SU-DHL-6 (cell line): ENCODE measurements around the gene ITGB2.

Experiments
- EZH2phosphoT487 ChIP-seq: fragments of 200-600 bp; sonication (generic), shearing (Covaris generic); conservative IDR thresholded peaks from 2 replicates; pipeline ENCODE4 v1.6.1; 2018; ENCODE audit warnings: mild to moderate bottlenecking, antibody characterized with exemption, low read length, moderate library complexity, mixed read lengths
- TF ChIP-seq, protein P1 (sequence below): fragments of 200-600 bp; sonication (generic); IDR thresholded peaks from one replicate; pipeline ENCODE4 v1.5.1; 2017; ENCODE audit warnings: antibody characterized with exemption, mild to moderate bottlenecking, low read length, moderate library complexity; ENCODE audit not compliant: insufficient read depth, poor library complexity, severe bottlenecking

DNA sequence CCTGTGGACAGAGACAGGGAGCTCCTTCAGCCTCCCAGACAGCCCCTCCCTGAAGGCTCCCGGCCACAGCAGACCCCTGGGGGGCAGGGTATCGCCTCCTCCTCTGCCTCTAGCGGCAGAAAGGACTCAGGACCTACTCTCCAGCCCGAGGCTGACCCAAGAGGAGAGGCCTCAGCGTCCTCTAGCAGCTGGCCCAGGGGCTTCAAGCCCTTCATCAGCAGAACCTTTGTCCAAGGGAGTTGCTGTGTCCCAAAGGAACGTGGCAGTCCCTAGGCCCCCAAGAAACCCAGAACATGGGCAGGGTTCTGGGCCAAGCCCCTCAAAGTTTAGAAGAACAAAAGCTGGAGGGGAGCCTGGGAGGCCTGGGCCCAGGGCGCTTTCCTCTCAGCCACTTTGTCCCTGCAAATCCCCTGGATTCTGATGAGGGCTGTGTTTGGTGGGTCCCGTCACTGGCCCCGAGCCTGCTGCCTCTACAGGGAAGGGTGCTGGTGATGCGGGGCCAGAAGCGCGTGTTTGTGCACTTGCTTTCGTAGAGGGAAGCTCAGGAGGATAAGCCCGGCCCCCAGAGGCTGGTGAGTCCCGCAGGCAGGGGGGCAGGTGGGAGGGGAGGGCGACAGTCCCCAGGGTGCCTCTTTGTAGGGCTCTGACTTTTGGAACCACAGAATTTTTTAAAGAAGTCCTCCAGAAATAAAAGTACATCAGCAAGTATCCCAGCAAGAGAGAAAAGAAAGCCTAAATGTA lies 13.3 kb downstream of the ITGB2 start:
- TF ChIP-seq, protein P1, sequence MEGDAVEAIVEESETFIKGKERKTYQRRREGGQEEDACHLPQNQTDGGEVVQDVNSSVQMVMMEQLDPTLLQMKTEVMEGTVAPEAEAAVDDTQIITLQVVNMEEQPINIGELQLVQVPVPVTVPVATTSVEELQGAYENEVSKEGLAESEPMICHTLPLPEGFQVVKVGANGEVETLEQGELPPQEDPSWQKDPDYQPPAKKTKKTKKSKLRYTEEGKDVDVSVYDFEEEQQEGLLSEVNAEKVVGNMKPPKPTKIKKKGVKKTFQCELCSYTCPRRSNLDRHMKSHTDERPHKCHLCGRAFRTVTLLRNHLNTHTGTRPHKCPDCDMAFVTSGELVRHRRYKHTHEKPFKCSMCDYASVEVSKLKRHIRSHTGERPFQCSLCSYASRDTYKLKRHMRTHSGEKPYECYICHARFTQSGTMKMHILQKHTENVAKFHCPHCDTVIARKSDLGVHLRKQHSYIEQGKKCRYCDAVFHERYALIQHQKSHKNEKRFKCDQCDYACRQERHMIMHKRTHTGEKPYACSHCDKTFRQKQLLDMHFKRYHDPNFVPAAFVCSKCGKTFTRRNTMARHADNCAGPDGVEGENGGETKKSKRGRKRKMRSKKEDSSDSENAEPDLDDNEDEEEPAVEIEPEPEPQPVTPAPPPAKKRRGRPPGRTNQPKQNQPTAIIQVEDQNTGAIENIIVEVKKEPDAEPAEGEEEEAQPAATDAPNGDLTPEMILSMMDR, result no peak
- TF ChIP-seq EZH2phosphoT487, result no peak
